ENCODE results near the gene PLB1.
A peak's percentile ranks its signal among the peaks of the same experiment; 100 is the strongest.

Gene PLB1

GRCh38 chr2:28620291-28620793 is 124.5 kb downstream of the PLB1 start:
- no peak for TF ChIP-seq ZFX (IDR thresholded peaks at IDR 0.05)
- TF ChIP-seq CTCF (conservative IDR thresholded peaks at IDR 0.05): no peak
- no peak overlapping the region for H3K27ac ChIP-seq

- H3K27ac ChIP-seq: no peak overlapping the region
- TF ChIP-seq ZFX (IDR thresholded peaks at IDR 0.05) (no peak), CTCF (conservative IDR thresholded peaks at IDR 0.05) (no peak)
Measured at GRCh38 chr2:28620801-28621171, 124.9 kb downstream of the PLB1 start.

- H3K27ac ChIP-seq: no peak overlapping the region
- TF ChIP-seq ZFX (IDR thresholded peaks at IDR 0.05): no peak
- peak; percentile 67 for TF ChIP-seq CTCF (conservative IDR thresholded peaks at IDR 0.05)
Measured at GRCh38 chr2:28621172-28622100, 125.6 kb downstream of the PLB1 start.

GRCh38 chr2:28622101-28622499 is 126.2 kb downstream of the PLB1 start:
- no peak overlapping the region for H3K27ac ChIP-seq
- no peak for TF ChIP-seq CTCF (conservative IDR thresholded peaks at IDR 0.05)
- no peak for TF ChIP-seq ZFX (IDR thresholded peaks at IDR 0.05)

GRCh38 chr2:28623582-28624405 is 127.9 kb downstream of the PLB1 start:
- TF ChIP-seq ZFX (IDR thresholded peaks at IDR 0.05) (no peak), CTCF (conservative IDR thresholded peaks at IDR 0.05) (no peak)
- no peak overlapping the region for H3K27ac ChIP-seq

- no peak overlapping the region for H3K27ac ChIP-seq
- TF ChIP-seq ZFX (IDR thresholded peaks at IDR 0.05) (no peak), CTCF (conservative IDR thresholded peaks at IDR 0.05) (no peak)
Measured at GRCh38 chr2:28624436-28624792, 128.6 kb downstream of the PLB1 start.
